BE2C (cell line): Measurements from ENCODE around the gene ETV3.

ENCODE experiments used
- DNase-seq: peaks from one replicate; pipeline ENCODE4 v3.0.0-alpha.2; 2020
- H3K27me3 ChIP-seq: fragments of 250-450 bp; sonication (Bioruptor Pico); 2 replicates; pipeline ENCODE4 v1.5.1; 2020; ENCODE audit warnings: mild to moderate bottlenecking
- H3K36me3 ChIP-seq: fragments of 250-450 bp; sonication (Bioruptor Pico); 2 replicates; pipeline ENCODE4 v1.5.1; 2020; ENCODE audit warnings: mild to moderate bottlenecking
- H3K4me1 ChIP-seq: fragments of 250-450 bp; sonication (Bioruptor Pico); 2 replicates; pipeline ENCODE4 v1.5.1; 2020
- H3K4me3 ChIP-seq: 2 replicates; pipeline ENCODE4 v1.5.1; 2011; ENCODE audit warnings: low read depth, low read length
- H3K9me3 ChIP-seq: fragments of 250-450 bp; sonication (Bioruptor Pico); 2 replicates; pipeline ENCODE4 v1.5.1; 2020
- CTCF ChIP-seq: IDR thresholded peaks from 2 replicates; pipeline ENCODE4 v1.5.1; 2012; ENCODE audit warnings: mild to moderate bottlenecking, low read depth, low read length

Gene ETV3

GRCh38 chr1:157155658-157156057 is 17.5 kb upstream of the ETV3 start:
- no peak for TF ChIP-seq CTCF
- Histone ChIP-seq H3K9me3 (no peaks in the 10 kb centered on the region), H3K4me3 (peak overlapping the region; percentile 61), H3K27me3 (no peaks in the 10 kb centered on the region), H3K36me3 (no peaks in the 10 kb centered on the region), H3K4me1 (peaks cover 37% of the 10 kb centered on the region)
- DNase-seq: peak; percentile 92

- H3K4me1 ChIP-seq: peaks cover 39% of the 10 kb centered on the region
- peak; percentile 84 for DNase-seq
- TF ChIP-seq CTCF: no peak
- H3K36me3 ChIP-seq: no peaks in the 10 kb centered on the region
- H3K27me3 ChIP-seq: no peaks in the 10 kb centered on the region
- H3K9me3 ChIP-seq: no peaks in the 10 kb centered on the region
- peak overlapping the region; percentile 61 for H3K4me3 ChIP-seq
These were observed 16.8 kb upstream of the ETV3 start for GRCh38 chr1:157154940-157155514.

GRCh38 chr1:157154291-157154690 is 16.1 kb upstream of the ETV3 start:
- Histone ChIP-seq H3K9me3 (no peaks in the 10 kb centered on the region), H3K4me3 (no peak overlapping the region), H3K4me1 (peaks cover 39% of the 10 kb centered on the region), H3K36me3 (no peaks in the 10 kb centered on the region), H3K27me3 (no peaks in the 10 kb centered on the region)
- DNase-seq: peak; percentile 65
- no peak for TF ChIP-seq CTCF

- no peaks in the 10 kb centered on the region for H3K27me3 ChIP-seq
- no peaks in the 10 kb centered on the region for H3K9me3 ChIP-seq
- TF ChIP-seq CTCF: no peak
- H3K36me3 ChIP-seq: no peaks in the 10 kb centered on the region
- H3K4me3 ChIP-seq: no peak overlapping the region
- peak; percentile 29 for DNase-seq
- peaks cover 39% of the 10 kb centered on the region for H3K4me1 ChIP-seq
These were observed 15.6 kb upstream of the ETV3 start for GRCh38 chr1:157153746-157154145.

GRCh38 chr1:157152510-157152909 is 14.3 kb upstream of the ETV3 start:
- Histone ChIP-seq H3K36me3 (no peaks in the 10 kb centered on the region), H3K27me3 (no peaks in the 10 kb centered on the region), H3K9me3 (no peaks in the 10 kb centered on the region), H3K4me3 (no peak overlapping the region), H3K4me1 (peaks cover 39% of the 10 kb centered on the region)
- no peak for TF ChIP-seq CTCF
- DNase-seq: no peak

GRCh38 chr1:157151506-157151905 is 13.3 kb upstream of the ETV3 start:
- H3K36me3 ChIP-seq: no peaks in the 10 kb centered on the region
- DNase-seq: no peak
- no peak for TF ChIP-seq CTCF
- H3K4me3 ChIP-seq: no peak overlapping the region
- H3K27me3 ChIP-seq: no peaks in the 10 kb centered on the region
- H3K9me3 ChIP-seq: no peaks in the 10 kb centered on the region
- peaks cover 38% of the 10 kb centered on the region for H3K4me1 ChIP-seq
